IMR-90 (cell line): Measurements from ENCODE around the gene GMCL2. TPM values are rescaled to one million over a fixed set of nuclear protein-coding genes. Genes with fewer than 3 reads are reported as not detected.

ENCODE experiments used
- ATAC-seq: fragments of 200-7000 bp; cut with Tn5 transposase; 2 replicates; pipeline ENCODE4 v1.9.1; 2020; ENCODE audit warnings: low read depth, mild to moderate bottlenecking, moderate library complexity
- BruUV-seq: library from RNA; stranded (reverse); fragments of 400-500 nt; replicated peaks from 2 replicates; lab custom pipeline; 2021; lab: Mats Ljungman, UMichigan
- CTCF ChIA-PET: fragments of 300-600 bp; formaldehyde crosslinking; extraction: SDS; loops from one replicate; lab custom pipeline; 2021; ENCODE audit warnings: antibody characterized with exemption; lab: Yijun Ruan, JAX
- POLR2A ChIA-PET: fragments of 300-600 bp; sonication (Branson Sonifier 250); formaldehyde crosslinking; loops from one replicate; lab custom pipeline; 2022; ENCODE audit warnings: antibody characterized with exemption; ENCODE audit not compliant: unreplicated experiment; lab: Charles Lee
- DNase-seq: peaks from one replicate; pipeline ENCODE4 v3.0.0; 2013
- H2AFZ ChIP-seq: replicated peaks from 2 replicates; pipeline ENCODE3; 2013; ENCODE audit warnings: low read length, mild to moderate bottlenecking; ENCODE audit not compliant: poor library complexity
- H2AK5ac ChIP-seq: 2 replicates; pipeline ENCODE4 v1.6.1; 2013; ENCODE audit warnings: low read depth, low read length, inconsistent platforms
- H2AK9ac ChIP-seq: replicated peaks from 2 replicates; pipeline ENCODE3; 2013; ENCODE audit warnings: mild to moderate bottlenecking, low read depth, low read length, moderate library complexity; ENCODE audit not compliant: poor library complexity
- H2BK120ac ChIP-seq: 2 replicates; pipeline ENCODE4 v1.6.1; 2013; ENCODE audit warnings: low read depth, low read length, inconsistent platforms
- H2BK15ac ChIP-seq: 3 replicates; pipeline ENCODE4 v1.6.1; 2013; ENCODE audit warnings: low read depth, low read length, inconsistent platforms
- H2BK20ac ChIP-seq: 2 replicates; pipeline ENCODE4 v1.6.1; 2013; ENCODE audit warnings: low read depth, mild to moderate bottlenecking, inconsistent platforms, low read length, moderate library complexity
- H2BK5ac ChIP-seq: 2 replicates; pipeline ENCODE4 v1.6.1; 2013; ENCODE audit warnings: mild to moderate bottlenecking, low read depth, low read length, inconsistent platforms; ENCODE audit not compliant: poor library complexity, severe bottlenecking
- H3K14ac ChIP-seq: replicated peaks from 2 replicates; pipeline ENCODE4 v1.6.1; 2013; ENCODE audit warnings: low read depth, low read length, inconsistent platforms
- H3K18ac ChIP-seq: 2 replicates; pipeline ENCODE4 v1.6.1; 2013; ENCODE audit warnings: low read depth, low read length, control low read depth
- H3K23ac ChIP-seq: 2 replicates; pipeline ENCODE4 v1.6.1; 2013; ENCODE audit warnings: low read depth, low read length, inconsistent platforms
- H3K27ac ChIP-seq: 2 replicates; pipeline ENCODE4 v1.5.1; 2013; ENCODE audit warnings: mild to moderate bottlenecking, control low read depth, low read length; ENCODE audit not compliant: insufficient read depth
- H3K27me3 ChIP-seq: 2 replicates; pipeline ENCODE4 v1.6.1; 2013; ENCODE audit warnings: low read length; ENCODE audit not compliant: control insufficient read depth, insufficient read depth
- H3K36me3 ChIP-seq: 2 replicates; pipeline ENCODE4 v1.6.1; 2013; ENCODE audit warnings: low read length, mixed read lengths; ENCODE audit not compliant: control insufficient read depth, insufficient read depth
- H3K4ac ChIP-seq: 2 replicates; pipeline ENCODE4 v1.6.1; 2013; ENCODE audit warnings: low read depth, low read length, inconsistent platforms
- H3K4me1 ChIP-seq: 2 replicates; pipeline ENCODE4 v1.6.1; 2013; ENCODE audit warnings: low read length, mixed read lengths; ENCODE audit not compliant: control insufficient read depth, insufficient read depth
- H3K4me2 ChIP-seq: 2 replicates; pipeline ENCODE4 v1.6.1; 2013; ENCODE audit warnings: low read depth, mild to moderate bottlenecking, control low read depth, low read length, moderate library complexity
- H3K4me3 ChIP-seq: 2 replicates; pipeline ENCODE4 v1.5.1; 2013; ENCODE audit warnings: low read depth, mild to moderate bottlenecking, control low read depth, low read length, moderate library complexity; ENCODE audit not compliant: insufficient read depth
- H3K56ac ChIP-seq: 2 replicates; pipeline ENCODE4 v1.6.1; 2013; ENCODE audit warnings: low read length, inconsistent platforms; ENCODE audit not compliant: insufficient read depth; ENCODE audit errors: extremely low read depth
- H3K79me1 ChIP-seq, 2 experiments: 2 replicates each; pipeline ENCODE4 v1.6.1; 2013; ENCODE audit warnings: low read length in 2 of 2, inconsistent platforms in 1 of 2, low read depth in 1 of 2
- H3K9ac ChIP-seq: 2 replicates; pipeline ENCODE4 v1.6.1; 2013; ENCODE audit warnings: low read depth, low read length, control low read depth
- H3K9me1 ChIP-seq: 2 replicates; pipeline ENCODE4 v1.6.1; 2013; ENCODE audit warnings: low read length, inconsistent platforms; ENCODE audit not compliant: insufficient read depth
- H3K9me3 ChIP-seq: 2 replicates; pipeline ENCODE4 v1.6.1; 2013; ENCODE audit warnings: low read length; ENCODE audit not compliant: control insufficient read depth, insufficient read depth
- H4K20me1 ChIP-seq: 2 replicates; pipeline ENCODE4 v1.6.1; 2013; ENCODE audit warnings: low read length, inconsistent platforms; ENCODE audit not compliant: insufficient read depth
- H4K5ac ChIP-seq: 2 replicates; pipeline ENCODE4 v1.6.1; 2013; ENCODE audit warnings: mild to moderate bottlenecking, low read depth, low read length, control low read depth
- H4K8ac ChIP-seq, 2 experiments: 2 replicates each; pipeline ENCODE4 v1.6.1; 2013; ENCODE audit warnings: low read depth in 2 of 2, low read length in 2 of 2, control low read depth in 1 of 2, inconsistent platforms in 1 of 2
- H4K91ac ChIP-seq: 2 replicates; pipeline ENCODE4 v1.6.1; 2013; ENCODE audit warnings: low read depth, low read length, inconsistent platforms; ENCODE audit not compliant: insufficient read depth
- CTCF ChIP-seq: conservative IDR thresholded peaks from 2 replicates; pipeline ENCODE4 v1.5.1; 2012; ENCODE audit warnings: mild to moderate bottlenecking, low read depth, low read length, improper control_type of control experiment
- MAFK ChIP-seq: IDR thresholded peaks from 2 replicates; pipeline ENCODE4 v1.6.1; 2012; ENCODE audit warnings: low read depth, low read length, improper control_type of control experiment
- MAZ ChIP-seq: IDR thresholded peaks from 2 replicates; pipeline ENCODE4 v1.6.1; 2012; ENCODE audit warnings: low read depth, mild to moderate bottlenecking, low read length, improper control_type of control experiment, moderate library complexity, borderline replicate concordance
- POLR2A ChIP-seq: IDR thresholded peaks from 2 replicates; pipeline ENCODE4 v1.6.1; 2012; ENCODE audit warnings: mild to moderate bottlenecking, low read depth, low read length
- RFX5 ChIP-seq: IDR thresholded peaks from 2 replicates; pipeline ENCODE4 v1.8.0; 2012; ENCODE audit warnings: low read depth, mild to moderate bottlenecking, low read length, moderate library complexity
- SMC3 ChIP-seq: fragments of 150-350 bp; IDR thresholded peaks from 2 replicates; pipeline ENCODE4 v1.6.1; 2016; ENCODE audit warnings: low read depth, mild to moderate bottlenecking, antibody characterized with exemption, low read length, moderate library complexity
- USF2 ChIP-seq: fragments of 150-350 bp; IDR thresholded peaks from 2 replicates; pipeline ENCODE4 v1.6.1; 2017; ENCODE audit warnings: mild to moderate bottlenecking, antibody characterized with exemption, low read length, low read depth
- WGBS, 2 experiments: methylation state at CpG; one replicate each; pipeline versions ENCODE4 v1.1.5 to v1.1.7; 2013; ENCODE audit warnings: missing lambda C conversion rate in 2 of 2; ENCODE audit not compliant: insufficient read length in 1 of 2; ENCODE audit errors: extremely low coverage in 2 of 2; 5-methylcytosine and 5-hydroxymethylcytosine counted together
- dilution Hi-C: fragments of 300-500 bp; cut with HindIII; formaldehyde crosslinking; loops from one replicate; pipeline ENCODE4 v1.14.3; 2018; ENCODE audit warnings: low sequenced_read_pairs; ENCODE audit not compliant: unreplicated experiment
- in situ Hi-C: fragments of 300-500 bp; cut with MboI; formaldehyde crosslinking; loops from 3 replicates; pipeline ENCODE4 v1.14.3; 2019; ENCODE audit warnings: low sequenced_read_pairs, inconsistent platforms, mixed read lengths
- intact Hi-C: fragments of 100-400 bp; cut with micrococcal nuclease; formaldehyde crosslinking; loops from 2 replicates; pipeline ENCODE4 v1.10.0; 2022
- polyA plus RNA-seq, 3 experiments: library from polyadenylated mRNA; depleted of rRNA; stranded (reverse); fragments of >200 nt; gene quantifications; 2 replicates each; pipeline ENCODE4 v1.2.3, GENCODE V29; 2012; ENCODE audit warnings: low replicate concordance in 1 of 3
- total RNA-seq: library from RNA; depleted of rRNA; stranded (reverse); fragments of >200 nt; gene quantifications from 2 replicates; pipeline ENCODE4 v1.2.3, GENCODE V29; 2012

GMCL2 gene
- total and polyA plus RNA-seq, 2 of the 4 experiments (the other 2 are of a cell fraction) = not detected

DNA sequence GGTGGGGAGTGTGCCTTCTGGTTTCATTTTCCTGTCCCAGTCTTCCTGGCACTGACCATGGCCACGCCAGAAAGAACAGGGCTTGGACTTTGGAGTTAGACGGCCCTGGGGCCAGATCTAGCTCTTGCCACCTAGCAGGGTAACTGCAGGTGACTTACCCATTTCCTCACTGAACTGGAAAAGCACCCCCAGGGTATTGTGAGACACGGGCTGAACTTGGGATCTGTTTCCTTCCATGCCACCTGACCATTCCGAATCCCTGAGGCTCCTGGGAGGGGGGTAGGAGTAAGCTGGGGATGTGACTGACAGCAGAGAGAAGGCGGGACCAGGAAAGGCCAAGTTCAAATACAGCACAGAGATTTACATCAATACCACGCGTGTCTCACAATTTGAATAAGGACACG is 26.6 kb upstream of the GMCL2 start:
- dilution Hi-C loops = no loop called here
- no CpG with 5 or more reads among the region's 8 CpGs for WGBS, 2 experiments
- no peak for DNase-seq
- Histone ChIP-seq H2AFZ (no peak overlapping the region), H4K8ac (no peak overlapping the region), H3K18ac (no peak overlapping the region), H3K9ac (no peak overlapping the region), H3K27me3 (no peaks in the 10 kb centered on the region), H3K14ac (no peak overlapping the region), H3K27ac (no peak overlapping the region), H2AK9ac (no peak overlapping the region), H2BK20ac (no peak overlapping the region), H3K23ac (no peak overlapping the region), H4K91ac (no peak overlapping the region), H4K5ac (no peak overlapping the region), H3K9me1 (peaks cover 10% of the 10 kb centered on the region; the same call in 1 of the 2 replicates), H2AK5ac (no peak overlapping the region), H3K4me1 (no peaks in the 10 kb centered on the region), H2BK15ac (no peak overlapping the region), H4K20me1 (peaks cover 51% of the 10 kb centered on the region), H3K36me3 (peaks cover 72% of the 10 kb centered on the region), H2BK5ac (no peak overlapping the region), H3K79me1 (peaks cover 32 to 60% of the 10 kb centered on the region in 2 experiments), H3K4me3 (no peak overlapping the region), H3K56ac (no peak overlapping the region), H2BK120ac (no peak overlapping the region), H3K9me3 (no peaks in the 10 kb centered on the region), H3K4me2 (no peak overlapping the region), H3K4ac (no peak overlapping the region)
- in situ Hi-C loops = no loop called here
- ATAC-seq = no peak
- no TSS peak for BruUV-seq
- CTCF ChIA-PET = interaction anchor here (0.5 kb wide), 1 partner anchor 1785 kb away, joined by 4 read pairs; no protein-coding TSS in a partner anchor
- POLR2A ChIA-PET = interaction anchor here (1.1 kb wide), 1 partner anchor 60 kb away, joined by 3 read pairs; the partner anchor contains the start of gene NHP2
- intact Hi-C loops = no loop called here
- TF ChIP-seq RFX5 (no peak), POLR2A (no peak), USF2 (no peak), CTCF (no peak), MAFK (no peak), SMC3 (no peak), MAZ (no peak)
